Keratinocyte (primary cell): ENCODE measurements around the gene NAT10. TPM values are rescaled to one million over a fixed set of nuclear protein-coding genes. Genes with fewer than 3 reads are reported as not detected.
A peak's percentile ranks its signal among the peaks of the same experiment; 100 is the strongest.

Source experiments
- DNase-seq: peaks from one replicate; pipeline ENCODE4 v3.0.0-alpha.2; 2011; ENCODE audit warnings: low read depth, missing footprints, low spot score
- FAIRE-seq: peaks from 2 replicates; lab custom pipeline; 2011; peaks lifted over from hg19 to GRCh38; lab: Jason Lieb, UNC
- H2AFZ ChIP-seq: 2 replicates; pipeline ENCODE4 v1.6.0; 2012; ENCODE audit warnings: low read length, control low read depth, inconsistent platforms; ENCODE audit not compliant: control insufficient read depth
- H3K27ac ChIP-seq: 2 replicates; pipeline ENCODE4 v1.5.1; 2011; ENCODE audit warnings: low read length; ENCODE audit not compliant: control insufficient read depth, insufficient read depth
- H3K27me3 ChIP-seq: 3 replicates; pipeline ENCODE4 v1.6.0; 2011; ENCODE audit warnings: low read length; ENCODE audit not compliant: control insufficient read depth, insufficient read depth; ENCODE audit errors: extremely low read depth
- H3K36me3 ChIP-seq, 2 experiments: 2 replicates in 1 of 2; 3 replicates in 1 of 2; pipeline ENCODE4 v1.5.1; 2011; ENCODE audit warnings: low read length in 2 of 2, mild to moderate bottlenecking in 1 of 2; ENCODE audit not compliant: control insufficient read depth in 2 of 2, insufficient read depth in 2 of 2; ENCODE audit errors: extremely low read depth in 1 of 2
- H3K4me1 ChIP-seq: 3 replicates; pipeline ENCODE4 v1.5.1; 2011; ENCODE audit warnings: low read length; ENCODE audit not compliant: control insufficient read depth, insufficient read depth; ENCODE audit errors: extremely low read depth
- H3K4me2 ChIP-seq: 3 replicates; pipeline ENCODE4 v1.6.0; 2011; ENCODE audit warnings: low read depth, low read length; ENCODE audit not compliant: control insufficient read depth, insufficient read depth; ENCODE audit errors: extremely low read depth
- H3K4me3 ChIP-seq, 3 experiments: fragments of 200-600 bp in 1 of 3; sonication (generic) in 1 of 3; 2 replicates in 2 of 3; 3 replicates in 1 of 3; pipeline ENCODE4 v1.5.1; 2011 to 2016; ENCODE audit warnings: low read length in 3 of 3, mild to moderate bottlenecking in 3 of 3, control low read depth in 2 of 3, inconsistent platforms in 1 of 3, low read depth in 1 of 3, mixed read lengths in 1 of 3, mixed run types in 1 of 3, moderate library complexity in 1 of 3; ENCODE audit not compliant: control insufficient read depth in 2 of 3, insufficient read depth in 2 of 3; ENCODE audit errors: extremely low read depth in 1 of 3
- H3K79me2 ChIP-seq: 2 replicates; pipeline ENCODE4 v1.6.0; 2012; ENCODE audit warnings: low read length; ENCODE audit not compliant: control insufficient read depth, insufficient read depth
- H3K9ac ChIP-seq: 3 replicates; pipeline ENCODE4 v1.6.0; 2011; ENCODE audit warnings: low read length; ENCODE audit not compliant: control insufficient read depth, insufficient read depth; ENCODE audit errors: extremely low read depth
- H3K9me1 ChIP-seq: 3 replicates; pipeline ENCODE4 v1.6.0; 2011; ENCODE audit warnings: low read length; ENCODE audit not compliant: control insufficient read depth, insufficient read depth; ENCODE audit errors: extremely low read depth
- H3K9me3 ChIP-seq: 2 replicates; pipeline ENCODE4 v1.5.1; 2012; ENCODE audit warnings: low read depth, low read length; ENCODE audit not compliant: control insufficient read depth
- H4K20me1 ChIP-seq: 3 replicates; pipeline ENCODE4 v1.6.0; 2011; ENCODE audit warnings: low read length; ENCODE audit not compliant: control insufficient read depth, insufficient read depth; ENCODE audit errors: extremely low read depth
- EZH2 ChIP-seq: IDR thresholded peaks from one replicate; pipeline ENCODE4 v1.6.1; 2012; ENCODE audit warnings: inconsistent platforms, mild to moderate bottlenecking, low read length, moderate library complexity
- dilution Hi-C: fragments of 300-500 bp; cut with MboI; formaldehyde crosslinking; loops from one replicate; pipeline ENCODE4 v1.7.0; 2020; ENCODE audit warnings: low sequenced_read_pairs; ENCODE audit not compliant: extremely low pct_ligation_motif_present
- polyA plus RNA-seq, 5 experiments: library from polyadenylated mRNA; depleted of rRNA in 3 of 5; stranded (reverse) in 3 of 5; stranded (forward) in 1 of 5; unstranded in 1 of 5; fragments of >200 nt; gene quantifications; 1 replicate in 1 of 5; 2 replicates in 3 of 5; 3 replicates in 1 of 5; pipeline versions ENCODE4 v1.2.1 to v1.2.3, GENCODE V29; 2011 to 2012; ENCODE audit warnings: missing spikeins in 2 of 5, low read depth in 1 of 5, low replicate concordance in 1 of 5
- TF ChIP-seq, protein P1 (sequence below), 3 experiments: IDR thresholded peaks in 1 of 3; conservative IDR thresholded peaks in 1 of 3; optimal IDR thresholded peaks in 1 of 3; 2 replicates in 2 of 3; 3 replicates in 1 of 3; pipeline versions ENCODE3 to v1.5.1; 2011; ENCODE audit warnings: low read length in 3 of 3, mild to moderate bottlenecking in 3 of 3, moderate library complexity in 2 of 3, control low read depth in 1 of 3, inconsistent platforms in 1 of 3; ENCODE audit not compliant: insufficient read depth in 2 of 3; ENCODE audit errors: extremely low read depth in 1 of 3

Gene NAT10
- polyA plus RNA-seq, 1 donor (not counting 4 experiments of a cell fraction or from before 2014, with no cell fraction given) = 44.0 TPM

DNA sequence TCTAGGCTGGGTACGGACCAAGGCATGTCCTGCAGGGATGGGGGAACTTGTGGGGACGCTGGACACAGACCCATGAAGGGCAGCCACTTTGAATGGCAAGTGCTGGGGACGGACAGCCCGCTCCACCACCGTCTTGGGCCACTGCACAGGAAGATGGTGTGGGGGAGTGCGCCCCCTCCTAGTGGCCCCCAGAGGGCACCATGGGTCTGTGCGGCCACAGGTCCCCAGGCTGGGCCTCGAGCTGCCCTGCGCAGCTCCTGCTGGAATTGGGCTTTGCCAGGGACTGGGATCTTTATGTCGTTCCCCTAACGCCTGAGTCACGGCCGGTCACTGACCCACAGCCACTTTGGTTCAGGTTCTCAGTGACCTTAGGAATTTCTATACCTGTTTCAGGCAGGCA is 44.4 kb downstream of the NAT10 start:
- H3K4me3 ChIP-seq = no peak overlapping the region
- no peak overlapping the region for H3K9ac ChIP-seq
- DNase-seq (no peak), FAIRE-seq (no peak)
- dilution Hi-C loops = no loop called here
- H3K27ac ChIP-seq = no peak overlapping the region
- H3K4me1 ChIP-seq = no peaks in the 10 kb centered on the region
- H3K9me3 ChIP-seq = no peaks in the 10 kb centered on the region
- TF ChIP-seq EZH2 = no peak
- TF ChIP-seq, protein P1, sequence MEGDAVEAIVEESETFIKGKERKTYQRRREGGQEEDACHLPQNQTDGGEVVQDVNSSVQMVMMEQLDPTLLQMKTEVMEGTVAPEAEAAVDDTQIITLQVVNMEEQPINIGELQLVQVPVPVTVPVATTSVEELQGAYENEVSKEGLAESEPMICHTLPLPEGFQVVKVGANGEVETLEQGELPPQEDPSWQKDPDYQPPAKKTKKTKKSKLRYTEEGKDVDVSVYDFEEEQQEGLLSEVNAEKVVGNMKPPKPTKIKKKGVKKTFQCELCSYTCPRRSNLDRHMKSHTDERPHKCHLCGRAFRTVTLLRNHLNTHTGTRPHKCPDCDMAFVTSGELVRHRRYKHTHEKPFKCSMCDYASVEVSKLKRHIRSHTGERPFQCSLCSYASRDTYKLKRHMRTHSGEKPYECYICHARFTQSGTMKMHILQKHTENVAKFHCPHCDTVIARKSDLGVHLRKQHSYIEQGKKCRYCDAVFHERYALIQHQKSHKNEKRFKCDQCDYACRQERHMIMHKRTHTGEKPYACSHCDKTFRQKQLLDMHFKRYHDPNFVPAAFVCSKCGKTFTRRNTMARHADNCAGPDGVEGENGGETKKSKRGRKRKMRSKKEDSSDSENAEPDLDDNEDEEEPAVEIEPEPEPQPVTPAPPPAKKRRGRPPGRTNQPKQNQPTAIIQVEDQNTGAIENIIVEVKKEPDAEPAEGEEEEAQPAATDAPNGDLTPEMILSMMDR (optimal IDR thresholded peaks at IDR 0.05 in 1 of 3, IDR thresholded peaks at IDR 0.05 in 1 of 3, conservative IDR thresholded peaks at IDR 0.05 in 1 of 3; ENCODE audit: extremely low read depth in 1 of 3, insufficient read depth in 2 of 3, low read length in 3 of 3) = peak; percentile 17 to 45 (median 22)
- peaks cover 41 to 47% of the 10 kb centered on the region in 2 experiments for H3K36me3 ChIP-seq
- no peak overlapping the region for H2AFZ ChIP-seq
- H3K79me2 ChIP-seq = no peaks in the 10 kb centered on the region
- H3K27me3 ChIP-seq = no peaks in the 10 kb centered on the region
- H4K20me1 ChIP-seq = no peaks in the 10 kb centered on the region
- H3K4me2 ChIP-seq = no peak overlapping the region
- H3K9me1 ChIP-seq = no peaks in the 10 kb centered on the region

DNA sequence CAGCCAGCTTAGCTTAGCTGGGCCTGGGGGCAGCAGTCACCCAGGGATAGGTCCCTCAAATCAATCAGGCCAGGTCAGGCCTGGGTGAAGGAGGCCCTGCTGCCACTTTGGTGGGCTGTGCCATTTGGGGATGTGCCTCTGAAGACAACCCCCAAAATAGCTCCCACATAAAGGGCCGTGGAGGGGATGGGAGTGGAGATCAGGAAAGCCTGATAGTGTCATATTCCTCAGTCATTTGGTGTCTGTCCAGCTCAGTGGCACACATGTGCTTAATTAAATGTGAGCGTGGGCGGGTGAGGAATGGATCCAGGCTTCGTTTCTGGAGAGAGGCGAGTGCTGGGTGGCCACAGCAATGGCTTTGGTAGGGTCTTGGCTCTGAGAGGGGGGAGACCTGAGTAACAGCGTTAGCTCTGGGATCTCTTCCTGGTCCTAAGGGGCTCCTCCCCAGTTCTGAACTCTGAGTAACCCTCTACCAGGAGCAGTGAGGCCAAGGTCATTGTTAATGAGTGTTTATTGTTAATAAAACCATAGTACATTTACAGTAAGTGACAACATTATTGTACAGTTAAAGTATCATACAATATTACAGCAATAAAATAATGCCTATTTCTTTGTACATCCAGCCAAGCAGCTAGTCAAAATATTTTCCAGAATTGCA is 45.2 kb downstream of the NAT10 start:
- Histone ChIP-seq H3K79me2 (no peaks in the 10 kb centered on the region), H3K27ac (no peak overlapping the region), H2AFZ (no peak overlapping the region), H3K4me3 (no peak overlapping the region), H3K4me2 (no peak overlapping the region), H3K9me1 (no peaks in the 10 kb centered on the region), H3K4me1 (no peaks in the 10 kb centered on the region), H3K9me3 (no peaks in the 10 kb centered on the region), H3K9ac (no peak overlapping the region), H4K20me1 (no peaks in the 10 kb centered on the region), H3K36me3 (peaks cover 42 to 44% of the 10 kb centered on the region in 2 experiments), H3K27me3 (no peaks in the 10 kb centered on the region)
- dilution Hi-C loops = no loop called here
- TF ChIP-seq EZH2 = no peak
- TF ChIP-seq, protein P1 (optimal IDR thresholded peaks at IDR 0.05 in 1 of 3, IDR thresholded peaks at IDR 0.05 in 1 of 3, conservative IDR thresholded peaks at IDR 0.05 in 1 of 3; ENCODE audit: extremely low read depth in 1 of 3, insufficient read depth in 2 of 3, low read length in 3 of 3) = no peak
- DNase-seq (no peak), FAIRE-seq (no peak)
